Keratinocyte (primary cell): ENCODE measurements around the gene PNPLA7. TPM values are rescaled to one million over a fixed set of nuclear protein-coding genes. Genes with fewer than 3 reads are reported as not detected.

Source experiments
- DNase-seq: peaks from one replicate; pipeline ENCODE4 v3.0.0-alpha.2; 2011; ENCODE audit warnings: low read depth, missing footprints, low spot score
- FAIRE-seq: peaks from 2 replicates; lab custom pipeline; 2011; peaks lifted over from hg19 to GRCh38; lab: Jason Lieb, UNC
- H2AFZ ChIP-seq: 2 replicates; pipeline ENCODE4 v1.6.0; 2012; ENCODE audit warnings: low read length, control low read depth, inconsistent platforms; ENCODE audit not compliant: control insufficient read depth
- H3K27ac ChIP-seq: 2 replicates; pipeline ENCODE4 v1.5.1; 2011; ENCODE audit warnings: low read length; ENCODE audit not compliant: control insufficient read depth, insufficient read depth
- H3K27me3 ChIP-seq: 3 replicates; pipeline ENCODE4 v1.6.0; 2011; ENCODE audit warnings: low read length; ENCODE audit not compliant: control insufficient read depth, insufficient read depth; ENCODE audit errors: extremely low read depth
- H3K36me3 ChIP-seq, 2 experiments: 2 replicates in 1 of 2; 3 replicates in 1 of 2; pipeline ENCODE4 v1.5.1; 2011; ENCODE audit warnings: low read length in 2 of 2, mild to moderate bottlenecking in 1 of 2; ENCODE audit not compliant: control insufficient read depth in 2 of 2, insufficient read depth in 2 of 2; ENCODE audit errors: extremely low read depth in 1 of 2
- H3K4me1 ChIP-seq: 3 replicates; pipeline ENCODE4 v1.5.1; 2011; ENCODE audit warnings: low read length; ENCODE audit not compliant: control insufficient read depth, insufficient read depth; ENCODE audit errors: extremely low read depth
- H3K4me2 ChIP-seq: 3 replicates; pipeline ENCODE4 v1.6.0; 2011; ENCODE audit warnings: low read depth, low read length; ENCODE audit not compliant: control insufficient read depth, insufficient read depth; ENCODE audit errors: extremely low read depth
- H3K4me3 ChIP-seq, 3 experiments: fragments of 200-600 bp in 1 of 3; sonication (generic) in 1 of 3; 2 replicates in 2 of 3; 3 replicates in 1 of 3; pipeline ENCODE4 v1.5.1; 2011 to 2016; ENCODE audit warnings: low read length in 3 of 3, mild to moderate bottlenecking in 3 of 3, control low read depth in 2 of 3, inconsistent platforms in 1 of 3, low read depth in 1 of 3, mixed read lengths in 1 of 3, mixed run types in 1 of 3, moderate library complexity in 1 of 3; ENCODE audit not compliant: control insufficient read depth in 2 of 3, insufficient read depth in 2 of 3; ENCODE audit errors: extremely low read depth in 1 of 3
- H3K79me2 ChIP-seq: 2 replicates; pipeline ENCODE4 v1.6.0; 2012; ENCODE audit warnings: low read length; ENCODE audit not compliant: control insufficient read depth, insufficient read depth
- H3K9ac ChIP-seq: 3 replicates; pipeline ENCODE4 v1.6.0; 2011; ENCODE audit warnings: low read length; ENCODE audit not compliant: control insufficient read depth, insufficient read depth; ENCODE audit errors: extremely low read depth
- H3K9me1 ChIP-seq: 3 replicates; pipeline ENCODE4 v1.6.0; 2011; ENCODE audit warnings: low read length; ENCODE audit not compliant: control insufficient read depth, insufficient read depth; ENCODE audit errors: extremely low read depth
- H3K9me3 ChIP-seq: 2 replicates; pipeline ENCODE4 v1.5.1; 2012; ENCODE audit warnings: low read depth, low read length; ENCODE audit not compliant: control insufficient read depth
- H4K20me1 ChIP-seq: 3 replicates; pipeline ENCODE4 v1.6.0; 2011; ENCODE audit warnings: low read length; ENCODE audit not compliant: control insufficient read depth, insufficient read depth; ENCODE audit errors: extremely low read depth
- CTCF ChIP-seq, 3 experiments: IDR thresholded peaks in 1 of 3; conservative IDR thresholded peaks in 1 of 3; optimal IDR thresholded peaks in 1 of 3; 2 replicates in 2 of 3; 3 replicates in 1 of 3; pipeline versions ENCODE3 to v1.5.1; 2011; ENCODE audit warnings: low read length in 3 of 3, mild to moderate bottlenecking in 3 of 3, moderate library complexity in 2 of 3, control low read depth in 1 of 3, inconsistent platforms in 1 of 3; ENCODE audit not compliant: insufficient read depth in 2 of 3; ENCODE audit errors: extremely low read depth in 1 of 3
- EZH2 ChIP-seq: IDR thresholded peaks from one replicate; pipeline ENCODE4 v1.6.1; 2012; ENCODE audit warnings: inconsistent platforms, mild to moderate bottlenecking, low read length, moderate library complexity
- dilution Hi-C: fragments of 300-500 bp; cut with MboI; formaldehyde crosslinking; loops from one replicate; pipeline ENCODE4 v1.7.0; 2020; ENCODE audit warnings: low sequenced_read_pairs; ENCODE audit not compliant: extremely low pct_ligation_motif_present
- polyA plus RNA-seq, 5 experiments: library from polyadenylated mRNA; depleted of rRNA in 3 of 5; stranded (reverse) in 3 of 5; stranded (forward) in 1 of 5; unstranded in 1 of 5; fragments of >200 nt; gene quantifications; 1 replicate in 1 of 5; 2 replicates in 3 of 5; 3 replicates in 1 of 5; pipeline versions ENCODE4 v1.2.1 to v1.2.3, GENCODE V29; 2011 to 2012; ENCODE audit warnings: missing spikeins in 2 of 5, low read depth in 1 of 5, low replicate concordance in 1 of 5

Gene PNPLA7
- polyA plus RNA-seq, 1 donor (not counting 4 experiments of a cell fraction or from before 2014, with no cell fraction given): 0.34 TPM

GRCh38 chr9:137491735-137492432 lies 58.3 kb downstream of the PNPLA7 start:
- Histone ChIP-seq H3K4me3 (no peak overlapping the region), H3K36me3 (no peaks in the 10 kb centered on the region), H2AFZ (no peak overlapping the region), H3K9me1 (no peaks in the 10 kb centered on the region), H3K9ac (no peak overlapping the region), H3K4me1 (no peaks in the 10 kb centered on the region), H3K9me3 (no peaks in the 10 kb centered on the region), H4K20me1 (no peaks in the 10 kb centered on the region), H3K27ac (no peak overlapping the region), H3K27me3 (no peaks in the 10 kb centered on the region), H3K79me2 (no peaks in the 10 kb centered on the region), H3K4me2 (no peak overlapping the region)
- TF ChIP-seq CTCF (optimal IDR thresholded peaks at IDR 0.05 in 1 of 3, IDR thresholded peaks at IDR 0.05 in 1 of 3, conservative IDR thresholded peaks at IDR 0.05 in 1 of 3; ENCODE audit: extremely low read depth in 1 of 3, insufficient read depth in 2 of 3, low read length in 3 of 3) (no peak), EZH2 (no peak)
- DNase-seq (no peak), FAIRE-seq (no peak)
- dilution Hi-C loops: no loop called here

GRCh38 chr9:137490532-137491186 lies 59.5 kb downstream of the PNPLA7 start:
- no peaks in the 10 kb centered on the region for H3K9me1 ChIP-seq
- no peaks in the 10 kb centered on the region for H3K27me3 ChIP-seq
- no peaks in the 10 kb centered on the region for H3K79me2 ChIP-seq
- H3K4me2 ChIP-seq: no peak overlapping the region
- H3K27ac ChIP-seq: no peak overlapping the region
- H4K20me1 ChIP-seq: no peaks in the 10 kb centered on the region
- H2AFZ ChIP-seq: no peak overlapping the region
- H3K9ac ChIP-seq: no peak overlapping the region
- no peaks in the 10 kb centered on the region for H3K4me1 ChIP-seq
- FAIRE-seq (no peak), DNase-seq (no peak)
- H3K4me3 ChIP-seq: no peak overlapping the region
- TF ChIP-seq EZH2 (no peak), CTCF (optimal IDR thresholded peaks at IDR 0.05 in 1 of 3, IDR thresholded peaks at IDR 0.05 in 1 of 3, conservative IDR thresholded peaks at IDR 0.05 in 1 of 3; ENCODE audit: extremely low read depth in 1 of 3, insufficient read depth in 2 of 3, low read length in 3 of 3) (no peak)
- H3K9me3 ChIP-seq: no peaks in the 10 kb centered on the region
- H3K36me3 ChIP-seq: no peaks in the 10 kb centered on the region
- dilution Hi-C loops: no loop called here
